Chondrocyte (in vitro differentiated cells): ENCODE measurements around the gene RNF183. TPM values are rescaled to one million over a fixed set of nuclear protein-coding genes. Genes with fewer than 3 reads are reported as not detected.

Source experiments
- DNase-seq: peaks from one replicate; pipeline ENCODE4 v3.0.0; 2021; ENCODE audit warnings: mixed read lengths, low spot score
- H3K27ac Mint-ChIP-seq: one replicate; pipeline ENCODE4 v1.8.0; 2021; ENCODE audit warnings: mild to moderate bottlenecking, moderate library complexity, mixed read lengths; ENCODE audit not compliant: unreplicated experiment
- H3K27me3 Mint-ChIP-seq: 2 replicates; pipeline ENCODE4 v1.8.0; 2021; ENCODE audit warnings: low read depth, mixed read lengths
- H3K36me3 Mint-ChIP-seq: 2 replicates; pipeline ENCODE4 v1.8.0; 2021; ENCODE audit warnings: low read depth, mixed read lengths
- H3K4me1 Mint-ChIP-seq: 2 replicates; pipeline ENCODE4 v1.8.0; 2021; ENCODE audit warnings: low read depth, mild to moderate bottlenecking, mixed read lengths
- H3K4me3 Mint-ChIP-seq: one replicate; pipeline ENCODE4 v1.8.0; 2021; ENCODE audit warnings: mild to moderate bottlenecking, moderate library complexity, mixed read lengths; ENCODE audit not compliant: unreplicated experiment
- H3K9me3 Mint-ChIP-seq: 2 replicates; pipeline ENCODE4 v1.8.0; 2021; ENCODE audit warnings: low read depth, mixed read lengths
- total RNA-seq: library from RNA; stranded (reverse); gene quantifications from 3 replicates; pipeline ENCODE4 v1.2.1, GENCODE V29; 2021
- TF ChIP-seq, protein P1 (sequence below): fragments of 200-600 bp; sonication (generic); IDR thresholded peaks from 2 replicates; pipeline ENCODE4 v1.5.0; 2021; ENCODE audit warnings: antibody characterized with exemption, mild to moderate bottlenecking, moderate library complexity

Gene RNF183
- total RNA-seq, 1 donor from 2014 or later, result not detected

DNA sequence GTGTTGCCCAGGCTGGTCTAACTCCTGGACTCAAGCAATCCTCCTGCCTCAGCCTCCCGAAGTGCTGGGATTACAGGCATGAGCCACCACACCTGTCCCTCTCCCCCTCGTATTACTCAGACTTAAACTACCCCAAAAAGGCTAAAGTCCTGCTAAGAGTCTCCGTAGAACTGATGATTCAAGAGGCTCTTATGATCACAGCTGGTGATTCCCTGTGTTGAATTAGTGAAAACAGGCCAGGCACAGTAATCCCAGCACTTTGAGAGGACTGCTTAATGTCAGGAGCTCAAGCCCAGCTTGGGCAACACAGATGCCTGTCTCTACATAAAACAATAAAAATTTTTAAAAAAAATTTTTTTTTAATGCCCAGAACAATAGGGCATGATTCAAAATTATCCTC, 37.0 kb downstream of the RNF183 start:
- Mint-ChIP-seq H3K9me3 (no peaks in the 10 kb centered on the region), H3K4me1 (peaks cover 4% of the 10 kb centered on the region)

DNA sequence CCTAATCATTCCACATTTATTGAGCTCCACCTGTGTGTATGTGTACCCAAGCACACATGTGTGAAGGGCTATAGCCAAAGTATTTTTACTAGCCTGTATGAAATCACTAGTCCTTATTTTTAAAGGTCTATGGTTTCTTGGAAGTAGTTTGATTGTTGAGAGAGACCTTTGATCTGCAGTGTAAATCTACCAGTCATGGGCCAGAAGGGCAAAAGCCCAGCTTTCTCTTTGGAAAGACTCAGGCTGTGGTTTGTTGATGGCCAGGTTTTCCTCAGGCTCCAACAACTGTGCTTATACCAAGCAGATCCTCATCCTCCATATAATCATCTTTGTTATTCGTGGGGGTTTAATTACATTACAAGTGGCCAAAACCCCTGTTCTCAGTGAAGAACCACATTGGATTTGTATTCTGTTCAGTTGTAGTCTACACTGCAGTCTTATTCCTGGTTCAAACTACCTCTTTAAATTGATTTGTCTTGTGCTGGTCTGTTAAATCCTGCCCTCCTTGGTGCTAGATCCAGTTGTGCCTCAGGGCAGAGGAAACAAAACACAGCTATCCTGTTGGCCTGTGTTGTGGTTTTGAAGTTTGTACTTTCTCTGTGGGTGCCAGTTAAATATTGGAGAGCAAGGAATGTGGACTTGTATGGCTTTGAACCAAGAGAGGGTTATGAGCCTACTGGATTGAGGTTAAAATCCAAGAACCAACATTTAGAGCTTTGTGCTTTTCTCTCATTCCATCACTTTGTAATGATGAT, 41.1 kb downstream of the RNF183 start:
- H3K27me3 Mint-ChIP-seq, result no peaks in the 10 kb centered on the region
- no peak overlapping the region for H3K4me3 Mint-ChIP-seq
- TF ChIP-seq, protein P1, sequence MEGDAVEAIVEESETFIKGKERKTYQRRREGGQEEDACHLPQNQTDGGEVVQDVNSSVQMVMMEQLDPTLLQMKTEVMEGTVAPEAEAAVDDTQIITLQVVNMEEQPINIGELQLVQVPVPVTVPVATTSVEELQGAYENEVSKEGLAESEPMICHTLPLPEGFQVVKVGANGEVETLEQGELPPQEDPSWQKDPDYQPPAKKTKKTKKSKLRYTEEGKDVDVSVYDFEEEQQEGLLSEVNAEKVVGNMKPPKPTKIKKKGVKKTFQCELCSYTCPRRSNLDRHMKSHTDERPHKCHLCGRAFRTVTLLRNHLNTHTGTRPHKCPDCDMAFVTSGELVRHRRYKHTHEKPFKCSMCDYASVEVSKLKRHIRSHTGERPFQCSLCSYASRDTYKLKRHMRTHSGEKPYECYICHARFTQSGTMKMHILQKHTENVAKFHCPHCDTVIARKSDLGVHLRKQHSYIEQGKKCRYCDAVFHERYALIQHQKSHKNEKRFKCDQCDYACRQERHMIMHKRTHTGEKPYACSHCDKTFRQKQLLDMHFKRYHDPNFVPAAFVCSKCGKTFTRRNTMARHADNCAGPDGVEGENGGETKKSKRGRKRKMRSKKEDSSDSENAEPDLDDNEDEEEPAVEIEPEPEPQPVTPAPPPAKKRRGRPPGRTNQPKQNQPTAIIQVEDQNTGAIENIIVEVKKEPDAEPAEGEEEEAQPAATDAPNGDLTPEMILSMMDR, result no peak
- H3K27ac Mint-ChIP-seq, result no peak overlapping the region
- DNase-seq, result no peak
- H3K9me3 Mint-ChIP-seq, result no peaks in the 10 kb centered on the region
- peaks cover 4% of the 10 kb centered on the region for H3K4me1 Mint-ChIP-seq
- H3K36me3 Mint-ChIP-seq, result peaks cover 23% of the 10 kb centered on the region

More for the DNA sequence above, 37.0 kb downstream of the RNF183 start:
- TF ChIP-seq, protein P1, result no peak
- Mint-ChIP-seq H3K4me3 (no peak overlapping the region), H3K27ac (no peak overlapping the region), H3K36me3 (peaks cover 19% of the 10 kb centered on the region), H3K27me3 (no peaks in the 10 kb centered on the region)
- no peak for DNase-seq

DNA sequence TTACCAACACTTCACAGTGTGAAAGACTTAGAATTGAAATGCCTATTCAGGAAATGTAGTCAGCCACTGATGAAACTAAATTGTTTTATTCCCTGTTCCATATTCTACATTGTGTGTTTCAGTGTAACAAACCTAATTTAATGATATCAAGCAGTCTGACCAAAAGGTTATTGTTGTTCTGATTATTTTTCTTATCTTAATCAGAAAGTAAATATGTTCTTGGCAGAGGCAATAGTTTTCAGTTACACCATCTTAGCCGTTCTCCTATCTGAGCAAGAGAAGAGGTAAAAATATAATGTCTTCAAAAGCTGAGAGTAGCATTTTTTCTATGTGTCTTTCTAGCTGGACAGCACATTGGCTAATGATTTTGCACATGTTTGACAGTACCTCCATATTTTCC, 44.9 kb downstream of the RNF183 start:
- Mint-ChIP-seq H3K4me3 (no peak overlapping the region), H3K9me3 (no peaks in the 10 kb centered on the region), H3K36me3 (peaks cover 21% of the 10 kb centered on the region), H3K4me1 (peaks cover 4% of the 10 kb centered on the region), H3K27me3 (no peaks in the 10 kb centered on the region), H3K27ac (no peak overlapping the region)
- no peak for DNase-seq
- TF ChIP-seq, protein P1, result no peak

DNA sequence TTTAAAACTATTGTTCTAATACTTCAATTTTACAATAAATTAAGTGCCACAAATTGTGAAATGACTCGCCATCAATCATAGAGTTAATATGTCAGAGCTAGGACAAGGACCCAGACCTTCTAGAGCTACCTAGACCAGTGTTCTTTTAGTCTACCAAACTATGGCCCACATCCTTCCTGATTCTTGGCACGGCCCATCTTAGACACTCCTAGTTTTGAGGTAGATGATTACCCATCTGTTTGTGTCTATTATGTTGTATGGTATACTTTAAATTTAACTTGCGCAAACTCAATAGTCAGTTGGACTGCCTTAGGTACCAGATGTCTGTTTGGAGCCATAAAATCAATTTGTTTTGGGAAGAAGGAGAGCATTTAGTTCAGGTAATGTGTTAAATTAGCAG, 45.3 kb downstream of the RNF183 start:
- no peaks in the 10 kb centered on the region for H3K9me3 Mint-ChIP-seq
- DNase-seq, result no peak
- peaks cover 21% of the 10 kb centered on the region for H3K36me3 Mint-ChIP-seq
- H3K4me3 Mint-ChIP-seq, result no peak overlapping the region
- TF ChIP-seq, protein P1, result no peak
- peaks cover 4% of the 10 kb centered on the region for H3K4me1 Mint-ChIP-seq
- no peaks in the 10 kb centered on the region for H3K27me3 Mint-ChIP-seq
- H3K27ac Mint-ChIP-seq, result no peak overlapping the region

DNA sequence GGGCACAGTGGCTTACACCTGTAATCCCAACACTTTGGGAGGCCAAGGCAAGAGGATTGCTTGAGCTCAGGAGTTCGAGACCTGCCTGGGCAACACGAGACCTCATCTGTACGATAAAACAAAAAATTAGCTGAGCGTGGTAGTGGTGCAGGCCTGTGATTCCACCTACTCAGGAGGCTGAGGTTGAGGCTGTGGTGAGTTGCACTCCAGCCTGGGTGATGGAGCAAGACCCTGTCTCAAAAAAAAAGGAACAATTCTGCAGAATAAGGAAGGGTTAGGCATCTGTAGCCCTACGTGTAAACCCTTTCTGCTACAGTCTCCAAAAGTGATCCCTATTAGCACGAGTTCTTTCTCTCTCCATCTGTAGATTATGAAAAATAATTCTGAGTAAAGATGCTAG, 47.7 kb downstream of the RNF183 start:
- Mint-ChIP-seq H3K27me3 (no peaks in the 10 kb centered on the region), H3K9me3 (peaks cover 2% of the 10 kb centered on the region), H3K36me3 (peaks cover 18% of the 10 kb centered on the region), H3K4me3 (no peak overlapping the region), H3K4me1 (no peaks in the 10 kb centered on the region), H3K27ac (no peak overlapping the region)
- TF ChIP-seq, protein P1, result no peak
- DNase-seq, result no peak
